ENCODE results near the gene LUC7L2. TPM values are rescaled to one million over a fixed set of nuclear protein-coding genes. Genes with fewer than 3 reads are reported as not detected.

Gene LUC7L2
- total RNA-seq, 1 experiment from 2014 or later = 81.2 TPM

DNA sequence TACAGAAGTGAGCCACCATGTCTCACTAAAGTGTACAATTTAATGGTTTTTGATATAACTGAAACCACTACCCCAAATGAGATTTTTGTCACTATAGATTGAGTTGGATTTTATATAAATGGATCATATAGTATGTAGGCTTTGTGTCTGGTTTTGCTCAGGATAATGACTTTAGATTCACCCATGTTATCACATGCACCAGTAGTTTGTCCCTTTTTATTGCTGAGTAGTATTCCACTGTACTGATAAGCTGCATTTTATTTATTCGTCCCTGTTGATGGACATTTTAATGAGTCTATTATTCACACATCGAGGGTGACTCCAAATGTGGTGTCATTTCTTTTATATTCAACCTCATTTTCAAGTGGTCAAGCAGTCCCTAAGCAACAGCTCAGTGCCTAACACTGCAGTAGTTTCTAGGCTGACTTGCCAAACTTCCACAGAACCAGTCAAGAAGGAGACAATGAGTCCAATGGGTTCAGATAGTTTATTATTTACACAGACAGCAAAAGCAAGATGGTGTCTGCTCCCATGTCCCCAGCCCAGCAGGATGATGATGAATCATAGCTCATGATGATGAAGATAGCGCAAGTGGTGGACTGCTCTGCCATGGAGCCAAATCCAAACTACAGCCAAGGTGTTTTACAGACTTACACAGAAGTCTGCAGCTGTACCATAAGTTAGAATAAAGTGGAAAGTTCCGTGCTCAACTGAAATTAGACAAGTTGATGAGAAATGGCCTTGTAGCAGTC, 25.1 kb upstream of the LUC7L2 start:
- no peak overlapping the region for H2BK20ac ChIP-seq (ENCODE audit: low read depth, low read length, poor library complexity, severe bottlenecking)
- no peaks in the 10 kb centered on the region for H3K23me2 ChIP-seq (ENCODE audit: insufficient read length, low read depth, low read length, poor library complexity, severe bottlenecking)
- H4K8ac ChIP-seq (replicated peaks; ENCODE audit: insufficient read length, low read depth, low read length) = no peak overlapping the region
- DNase-seq = no peak
- no peaks in the 10 kb centered on the region for H3K79me2 ChIP-seq (ENCODE audit: insufficient read depth, low read length)
- no peak overlapping the region for H3K23ac ChIP-seq (ENCODE audit: insufficient read length, low read depth, low read length)
- no CpG with 5 or more reads among the region's 4 CpGs for WGBS (ENCODE audit: extremely low coverage, insufficient read length, low lambda C conversion rate)
- H2BK12ac ChIP-seq (ENCODE audit: insufficient read length, low read depth, low read length) = no peak overlapping the region
- Mint-ChIP-seq H3K4me1 (no peaks in the 10 kb centered on the region), H3K4me3 (no peak overlapping the region), H3K36me3 (ENCODE audit: insufficient read depth in 1 of 3, low read depth in 3 of 3) (peaks cover 0 to 5% (median 4%) of the 10 kb centered on the region in 3 experiments; a peak in 4 of 7 replicates), H3K27me3 (ENCODE audit: low read depth) (peaks cover 12% of the 10 kb centered on the region), H3K9me3 (peaks cover 5 to 6% of the 10 kb centered on the region in 2 experiments; a peak in 4 of 5 replicates), H3K27ac (no peak overlapping the region)
- no peaks in the 10 kb centered on the region for H3K4me1 ChIP-seq (ENCODE audit: insufficient read depth, low read length)
- no peak overlapping the region for H4K5ac ChIP-seq (ENCODE audit: insufficient read length, low read depth, low read length)
- no peak overlapping the region for H4K91ac ChIP-seq (ENCODE audit: insufficient read length, low read depth, low read length)
- no peak overlapping the region for H3K4me2 ChIP-seq (ENCODE audit: insufficient read depth, insufficient read length, low read length)
- H3T11ph ChIP-seq (ENCODE audit: low read length) = no peak overlapping the region
- no peak overlapping the region for H3K9ac ChIP-seq (ENCODE audit: extremely low read depth, insufficient read length, low read length)
- H3K56ac ChIP-seq (ENCODE audit: insufficient read length, low read depth, low read length) = no peak overlapping the region
- no peaks in the 10 kb centered on the region for H3K27me3 ChIP-seq (ENCODE audit: insufficient read depth, low read length)
- H3K27ac ChIP-seq (ENCODE audit: insufficient read length, low read depth, low read length) = no peak overlapping the region
- H2BK5ac ChIP-seq (ENCODE audit: insufficient read length, low read length) = no peak overlapping the region
- no peak overlapping the region for H2BK15ac ChIP-seq (ENCODE audit: low read depth, low read length)
- no peak overlapping the region for H2AFZ ChIP-seq (ENCODE audit: low read length)
- no peak overlapping the region for H3K18ac ChIP-seq (ENCODE audit: insufficient read length, low read depth, low read length)
- no peaks in the 10 kb centered on the region for H3K79me1 ChIP-seq (ENCODE audit: insufficient read depth, low read depth, low read length, poor library complexity, severe bottlenecking)
- no peaks in the 10 kb centered on the region for H3K9me3 ChIP-seq (ENCODE audit: control insufficient read depth, low read depth, low read length)
- no peaks in the 10 kb centered on the region for H4K20me1 ChIP-seq (ENCODE audit: control insufficient read depth, insufficient read depth, insufficient read length)
- H2AK5ac ChIP-seq (ENCODE audit: insufficient read length, low read length) = peak overlapping the region; percentile 69
- no peak overlapping the region for H2BK120ac ChIP-seq (ENCODE audit: low read depth, low read length, poor library complexity, severe bottlenecking)
- no peak overlapping the region for H3K14ac ChIP-seq (ENCODE audit: insufficient read depth, low read length)
- TF ChIP-seq, protein P1, sequence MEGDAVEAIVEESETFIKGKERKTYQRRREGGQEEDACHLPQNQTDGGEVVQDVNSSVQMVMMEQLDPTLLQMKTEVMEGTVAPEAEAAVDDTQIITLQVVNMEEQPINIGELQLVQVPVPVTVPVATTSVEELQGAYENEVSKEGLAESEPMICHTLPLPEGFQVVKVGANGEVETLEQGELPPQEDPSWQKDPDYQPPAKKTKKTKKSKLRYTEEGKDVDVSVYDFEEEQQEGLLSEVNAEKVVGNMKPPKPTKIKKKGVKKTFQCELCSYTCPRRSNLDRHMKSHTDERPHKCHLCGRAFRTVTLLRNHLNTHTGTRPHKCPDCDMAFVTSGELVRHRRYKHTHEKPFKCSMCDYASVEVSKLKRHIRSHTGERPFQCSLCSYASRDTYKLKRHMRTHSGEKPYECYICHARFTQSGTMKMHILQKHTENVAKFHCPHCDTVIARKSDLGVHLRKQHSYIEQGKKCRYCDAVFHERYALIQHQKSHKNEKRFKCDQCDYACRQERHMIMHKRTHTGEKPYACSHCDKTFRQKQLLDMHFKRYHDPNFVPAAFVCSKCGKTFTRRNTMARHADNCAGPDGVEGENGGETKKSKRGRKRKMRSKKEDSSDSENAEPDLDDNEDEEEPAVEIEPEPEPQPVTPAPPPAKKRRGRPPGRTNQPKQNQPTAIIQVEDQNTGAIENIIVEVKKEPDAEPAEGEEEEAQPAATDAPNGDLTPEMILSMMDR (conservative IDR thresholded peaks at IDR 0.05) = no peak
- H3K4ac ChIP-seq (ENCODE audit: low read depth, low read length) = no peak overlapping the region
